Measurements from ENCODE around the gene ARHGAP31. TPM values are rescaled to one million over a fixed set of nuclear protein-coding genes. Genes with fewer than 3 reads are reported as not detected.

The ARHGAP31 gene
- polyA plus RNA-seq, 1 donor from 2014 or later: not detected

DNA sequence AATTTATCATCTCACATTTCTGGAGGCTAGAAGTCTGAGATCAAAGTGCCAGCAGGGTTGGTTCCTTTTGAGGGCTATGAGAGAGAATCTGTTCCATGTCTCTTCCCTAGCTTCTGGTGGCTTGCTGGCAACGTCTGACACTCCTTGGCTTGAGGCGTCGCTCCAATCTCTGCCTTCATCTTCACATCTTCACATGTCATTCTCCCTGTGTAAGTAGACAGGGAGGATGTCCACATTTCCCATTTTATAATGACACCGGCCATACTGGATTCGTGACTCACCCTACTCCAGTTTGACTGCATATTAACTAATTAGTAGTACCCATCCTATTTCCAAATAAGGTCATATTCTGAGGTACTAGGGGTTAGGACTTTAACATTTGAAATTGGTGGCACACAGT lies 17.5 kb upstream of the ARHGAP31 start:
- no peaks in the 10 kb centered on the region for H3K9me2 ChIP-seq (ENCODE audit: insufficient read depth, low read length)
- H3F3A ChIP-seq (ENCODE audit: insufficient read depth, low read length, poor library complexity, severe bottlenecking): no peaks in the 10 kb centered on the region
- no peaks in the 10 kb centered on the region for H4K20me1 ChIP-seq (ENCODE audit: insufficient read depth)
- no peaks in the 10 kb centered on the region for H3K27me3 ChIP-seq (ENCODE audit: insufficient read depth, low read depth, low read length)
- H3K79me2 ChIP-seq (replicated peaks; ENCODE audit: insufficient read depth, low read length): no peaks in the 10 kb centered on the region
- TF ChIP-seq POLR2AphosphoS5 (IDR thresholded peaks at IDR 0.05) (no peak), MXI1 (conservative IDR thresholded peaks at IDR 0.05; ENCODE audit: poor library complexity, severe bottlenecking) (no peak), TAF1 (IDR thresholded peaks at IDR 0.05; ENCODE audit: low read depth) (no peak), SMC3 (conservative IDR thresholded peaks at IDR 0.05; ENCODE audit: poor library complexity) (no peak), RAD21 (conservative IDR thresholded peaks at IDR 0.05) (no peak), EP300 (conservative IDR thresholded peaks at IDR 0.05; ENCODE audit: poor library complexity, severe bottlenecking) (no peak), EZH2 (IDR thresholded peaks at IDR 0.05; ENCODE audit: borderline replicate concordance, insufficient read depth, low read length, poor library complexity, severe bottlenecking) (no peak)
- TF ChIP-seq, protein P1, sequence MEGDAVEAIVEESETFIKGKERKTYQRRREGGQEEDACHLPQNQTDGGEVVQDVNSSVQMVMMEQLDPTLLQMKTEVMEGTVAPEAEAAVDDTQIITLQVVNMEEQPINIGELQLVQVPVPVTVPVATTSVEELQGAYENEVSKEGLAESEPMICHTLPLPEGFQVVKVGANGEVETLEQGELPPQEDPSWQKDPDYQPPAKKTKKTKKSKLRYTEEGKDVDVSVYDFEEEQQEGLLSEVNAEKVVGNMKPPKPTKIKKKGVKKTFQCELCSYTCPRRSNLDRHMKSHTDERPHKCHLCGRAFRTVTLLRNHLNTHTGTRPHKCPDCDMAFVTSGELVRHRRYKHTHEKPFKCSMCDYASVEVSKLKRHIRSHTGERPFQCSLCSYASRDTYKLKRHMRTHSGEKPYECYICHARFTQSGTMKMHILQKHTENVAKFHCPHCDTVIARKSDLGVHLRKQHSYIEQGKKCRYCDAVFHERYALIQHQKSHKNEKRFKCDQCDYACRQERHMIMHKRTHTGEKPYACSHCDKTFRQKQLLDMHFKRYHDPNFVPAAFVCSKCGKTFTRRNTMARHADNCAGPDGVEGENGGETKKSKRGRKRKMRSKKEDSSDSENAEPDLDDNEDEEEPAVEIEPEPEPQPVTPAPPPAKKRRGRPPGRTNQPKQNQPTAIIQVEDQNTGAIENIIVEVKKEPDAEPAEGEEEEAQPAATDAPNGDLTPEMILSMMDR (IDR thresholded peaks at IDR 0.05; ENCODE audit: poor library complexity, severe bottlenecking): no peak
- TF ChIP-seq, protein P2, sequence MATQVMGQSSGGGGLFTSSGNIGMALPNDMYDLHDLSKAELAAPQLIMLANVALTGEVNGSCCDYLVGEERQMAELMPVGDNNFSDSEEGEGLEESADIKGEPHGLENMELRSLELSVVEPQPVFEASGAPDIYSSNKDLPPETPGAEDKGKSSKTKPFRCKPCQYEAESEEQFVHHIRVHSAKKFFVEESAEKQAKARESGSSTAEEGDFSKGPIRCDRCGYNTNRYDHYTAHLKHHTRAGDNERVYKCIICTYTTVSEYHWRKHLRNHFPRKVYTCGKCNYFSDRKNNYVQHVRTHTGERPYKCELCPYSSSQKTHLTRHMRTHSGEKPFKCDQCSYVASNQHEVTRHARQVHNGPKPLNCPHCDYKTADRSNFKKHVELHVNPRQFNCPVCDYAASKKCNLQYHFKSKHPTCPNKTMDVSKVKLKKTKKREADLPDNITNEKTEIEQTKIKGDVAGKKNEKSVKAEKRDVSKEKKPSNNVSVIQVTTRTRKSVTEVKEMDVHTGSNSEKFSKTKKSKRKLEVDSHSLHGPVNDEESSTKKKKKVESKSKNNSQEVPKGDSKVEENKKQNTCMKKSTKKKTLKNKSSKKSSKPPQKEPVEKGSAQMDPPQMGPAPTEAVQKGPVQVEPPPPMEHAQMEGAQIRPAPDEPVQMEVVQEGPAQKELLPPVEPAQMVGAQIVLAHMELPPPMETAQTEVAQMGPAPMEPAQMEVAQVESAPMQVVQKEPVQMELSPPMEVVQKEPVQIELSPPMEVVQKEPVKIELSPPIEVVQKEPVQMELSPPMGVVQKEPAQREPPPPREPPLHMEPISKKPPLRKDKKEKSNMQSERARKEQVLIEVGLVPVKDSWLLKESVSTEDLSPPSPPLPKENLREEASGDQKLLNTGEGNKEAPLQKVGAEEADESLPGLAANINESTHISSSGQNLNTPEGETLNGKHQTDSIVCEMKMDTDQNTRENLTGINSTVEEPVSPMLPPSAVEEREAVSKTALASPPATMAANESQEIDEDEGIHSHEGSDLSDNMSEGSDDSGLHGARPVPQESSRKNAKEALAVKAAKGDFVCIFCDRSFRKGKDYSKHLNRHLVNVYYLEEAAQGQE (IDR thresholded peaks at IDR 0.05; ENCODE audit: borderline replicate concordance): no peak
- no peak overlapping the region for H3K4me2 ChIP-seq (ENCODE audit: low read length)
- no peak overlapping the region for H3K4me3 ChIP-seq (ENCODE audit: low read length)
- H3K9ac ChIP-seq (ENCODE audit: low read length): no peak overlapping the region
- H3K36me3 ChIP-seq (ENCODE audit: insufficient read depth, low read length): no peaks in the 10 kb centered on the region
- no peak overlapping the region for H2AFZ ChIP-seq (ENCODE audit: low read depth, low read length)
- no peaks in the 10 kb centered on the region for H3K9me3 ChIP-seq (ENCODE audit: low read length)
- H3K27ac ChIP-seq (ENCODE audit: low read length): no peak overlapping the region

- TF ChIP-seq MXI1 (conservative IDR thresholded peaks at IDR 0.05; ENCODE audit: poor library complexity, severe bottlenecking) (no peak), SMC3 (conservative IDR thresholded peaks at IDR 0.05; ENCODE audit: poor library complexity) (no peak), POLR2AphosphoS5 (IDR thresholded peaks at IDR 0.05) (no peak), TAF1 (IDR thresholded peaks at IDR 0.05; ENCODE audit: low read depth) (no peak), EP300 (conservative IDR thresholded peaks at IDR 0.05; ENCODE audit: poor library complexity, severe bottlenecking) (no peak), RAD21 (conservative IDR thresholded peaks at IDR 0.05) (no peak), EZH2 (IDR thresholded peaks at IDR 0.05; ENCODE audit: borderline replicate concordance, insufficient read depth, low read length, poor library complexity, severe bottlenecking) (no peak)
- TF ChIP-seq, protein P2 (IDR thresholded peaks at IDR 0.05; ENCODE audit: borderline replicate concordance): no peak
- TF ChIP-seq, protein P1 (IDR thresholded peaks at IDR 0.05; ENCODE audit: poor library complexity, severe bottlenecking): no peak
- no peaks in the 10 kb centered on the region for H3K27me3 ChIP-seq (ENCODE audit: insufficient read depth, low read depth, low read length)
- no peaks in the 10 kb centered on the region for H3K79me2 ChIP-seq (replicated peaks; ENCODE audit: insufficient read depth, low read length)
- H3F3A ChIP-seq (ENCODE audit: insufficient read depth, low read length, poor library complexity, severe bottlenecking): no peaks in the 10 kb centered on the region
- H3K4me3 ChIP-seq (ENCODE audit: low read length): no peak overlapping the region
- H3K27ac ChIP-seq (ENCODE audit: low read length): no peak overlapping the region
- no peaks in the 10 kb centered on the region for H3K36me3 ChIP-seq (ENCODE audit: insufficient read depth, low read length)
- no peaks in the 10 kb centered on the region for H3K9me2 ChIP-seq (ENCODE audit: insufficient read depth, low read length)
- H4K20me1 ChIP-seq (ENCODE audit: insufficient read depth): no peaks in the 10 kb centered on the region
- H3K9ac ChIP-seq (ENCODE audit: low read length): no peak overlapping the region
- H3K9me3 ChIP-seq (ENCODE audit: low read length): no peaks in the 10 kb centered on the region
- no peak overlapping the region for H3K4me2 ChIP-seq (ENCODE audit: low read length)
- no peak overlapping the region for H2AFZ ChIP-seq (ENCODE audit: low read depth, low read length)
These were observed 15.1 kb upstream of the ARHGAP31 start for GRCh38 chr3:119279101-119279554.

All from neural cell (in vitro differentiated cells).